GM23338 (cell line): Measurements from ENCODE around the gene CXCR5. TPM values are rescaled to one million over a fixed set of nuclear protein-coding genes. Genes with fewer than 3 reads are reported as not detected.

ENCODE experiments used
- ATAC-seq: fragments of 200-7000 bp; cut with Tn5 transposase; 3 replicates; pipeline ENCODE4 v1.9.1; 2020
- DNase-seq: peaks from one replicate; pipeline ENCODE4 v3.0.0-alpha.2; 2015; ENCODE audit warnings: low spot score
- H2AFZ ChIP-seq: fragments of 200-600 bp; sonication (generic); 2 replicates; pipeline ENCODE4 v1.8.0; 2016; ENCODE audit warnings: antibody characterized with exemption, mild to moderate bottlenecking, moderate library complexity
- H3F3A ChIP-seq: fragments of 200-600 bp; sonication (generic); replicated peaks from 2 replicates; pipeline ENCODE4 v1.8.0; 2017; ENCODE audit warnings: antibody characterized with exemption, mixed run types, low read depth
- H3K27ac ChIP-seq: fragments of 200-600 bp; sonication (generic); 2 replicates; pipeline ENCODE4 v1.6.1; 2016; ENCODE audit warnings: low read depth
- H3K27me3 ChIP-seq: fragments of 200-600 bp; sonication (generic); 2 replicates; pipeline ENCODE4 v1.8.0; 2016; ENCODE audit warnings: mild to moderate bottlenecking, mixed run types, moderate library complexity; ENCODE audit not compliant: insufficient read depth
- H3K36me3 ChIP-seq: fragments of 200-600 bp; sonication (generic); 2 replicates; pipeline ENCODE4 v1.8.0; 2016; ENCODE audit warnings: mild to moderate bottlenecking; ENCODE audit not compliant: insufficient read depth
- H3K4me1 ChIP-seq: fragments of 200-600 bp; sonication (generic); 2 replicates; pipeline ENCODE4 v1.8.0; 2016; ENCODE audit warnings: mild to moderate bottlenecking, moderate library complexity; ENCODE audit not compliant: insufficient read depth
- H3K4me2 ChIP-seq: fragments of 200-600 bp; sonication (generic); 2 replicates; pipeline ENCODE4 v1.7.1; 2017; ENCODE audit warnings: mixed run types
- H3K4me3 ChIP-seq: fragments of 200-600 bp; sonication (generic); 2 replicates; pipeline ENCODE4 v1.6.1; 2016; ENCODE audit warnings: mixed run types
- H3K79me2 ChIP-seq: fragments of 200-600 bp; sonication (generic); replicated peaks from 2 replicates; pipeline ENCODE4 v1.8.0; 2017; ENCODE audit warnings: mild to moderate bottlenecking; ENCODE audit not compliant: insufficient read depth
- H3K9me2 ChIP-seq: fragments of 200-600 bp; sonication (generic); 2 replicates; pipeline ENCODE4 v1.8.0; 2017; ENCODE audit not compliant: insufficient read depth
- H4K20me1 ChIP-seq: fragments of 200-600 bp; sonication (generic); replicated peaks from 2 replicates; pipeline ENCODE4 v1.8.0; 2017; ENCODE audit warnings: mild to moderate bottlenecking; ENCODE audit not compliant: insufficient read depth
- H3K27ac Mint-ChIP-seq: 2 replicates; pipeline ENCODE4 v1.8.0; 2020; ENCODE audit warnings: inconsistent platforms, mild to moderate bottlenecking, moderate library complexity, mixed read lengths
- H3K27me3 Mint-ChIP-seq: 3 replicates; pipeline ENCODE4 v1.8.0; 2022; ENCODE audit warnings: low read depth, mild to moderate bottlenecking, moderate library complexity, mixed read lengths, inconsistent platforms; ENCODE audit not compliant: insufficient read depth, poor library complexity
- H3K36me3 Mint-ChIP-seq: 3 replicates; pipeline ENCODE4 v1.8.0; 2021; ENCODE audit warnings: low read depth, mild to moderate bottlenecking, inconsistent platforms, moderate library complexity, mixed read lengths
- H3K4me1 Mint-ChIP-seq: 3 replicates; pipeline ENCODE4 v1.8.0; 2020; ENCODE audit warnings: mild to moderate bottlenecking, inconsistent platforms, mixed read lengths
- H3K4me3 Mint-ChIP-seq: 3 replicates; pipeline ENCODE4 v1.8.0; 2021; ENCODE audit warnings: moderate library complexity, mild to moderate bottlenecking, inconsistent platforms, mixed read lengths
- H3K9me3 Mint-ChIP-seq: 3 replicates; pipeline ENCODE4 v1.8.0; 2020; ENCODE audit warnings: moderate library complexity, mild to moderate bottlenecking, inconsistent platforms, mixed read lengths
- CREB1 ChIP-seq: fragments of 250-450 bp; sonication (Bioruptor Pico); IDR thresholded peaks from 2 replicates; pipeline ENCODE4 v1.5.0; 2020; ENCODE audit warnings: low read depth, mild to moderate bottlenecking, moderate library complexity
- CTCF ChIP-seq, 2 experiments: fragments of 200-600 bp in 1 of 2; sonication (generic) in 1 of 2; conservative IDR thresholded peaks; 2 replicates each; pipeline versions ENCODE4 v1.5.1 to v1.6.1; 2016 to 2017; ENCODE audit warnings: antibody characterized with exemption in 2 of 2, low read depth in 2 of 2, mild to moderate bottlenecking in 2 of 2, moderate library complexity in 1 of 2
- EZH2 ChIP-seq: fragments of 200-600 bp; sonication (generic); IDR thresholded peaks from one replicate; pipeline ENCODE4 v1.8.0; 2017; ENCODE audit warnings: antibody characterized with exemption, mild to moderate bottlenecking, low read depth; ENCODE audit not compliant: unreplicated experiment
- EZH2phosphoT487 ChIP-seq: fragments of 200-600 bp; sonication (generic); IDR thresholded peaks from one replicate; pipeline ENCODE4 v1.8.1; 2018; ENCODE audit warnings: antibody characterized with exemption; ENCODE audit not compliant: unreplicated experiment
- JUNB ChIP-seq: IDR thresholded peaks from one replicate; pipeline ENCODE4 v1.6.1; 2016; ENCODE audit warnings: antibody characterized with exemption; ENCODE audit not compliant: unreplicated experiment
- NANOG ChIP-seq: IDR thresholded peaks from 2 replicates; pipeline ENCODE4 v1.6.1; 2016; ENCODE audit warnings: antibody characterized with exemption, borderline replicate concordance
- STAT1 ChIP-seq: IDR thresholded peaks from one replicate; pipeline ENCODE4 v1.6.1; 2016; ENCODE audit warnings: antibody characterized with exemption; ENCODE audit not compliant: unreplicated experiment
- ZNF114 ChIP-seq: fragments of 250-450 bp; sonication (Bioruptor Pico); IDR thresholded peaks from 2 replicates; pipeline ENCODE4 v1.5.0; 2020; ENCODE audit warnings: mild to moderate bottlenecking, moderate library complexity
- ZNF331 ChIP-seq: fragments of 250-450 bp; sonication (Bioruptor Pico); IDR thresholded peaks from 2 replicates; pipeline ENCODE4 v1.5.0; 2020; ENCODE audit warnings: low read depth, mild to moderate bottlenecking, moderate library complexity
- polyA plus RNA-seq: library from polyadenylated mRNA; unstranded; fragments of >200 nt; fragmentation: Nextera tagmentation; extraction: Ambion mirVana; gene quantifications from 2 replicates; pipeline ENCODE4 v1.2.1, GENCODE V29; 2016
- total RNA-seq: library from RNA; depleted of rRNA; stranded (reverse); fragments of >200 nt; shearing (Covaris generic); gene quantifications from 2 replicates; pipeline ENCODE4 v1.2.3, GENCODE V29; 2014
- TF ChIP-seq, protein P1 (sequence below): IDR thresholded peaks from one replicate; pipeline ENCODE4 v1.6.1; 2018; ENCODE audit warnings: antibody characterized with exemption; ENCODE audit not compliant: unreplicated experiment
- TF ChIP-seq, protein P2 (sequence below): IDR thresholded peaks from 2 replicates; pipeline ENCODE4 v1.6.1; 2016; ENCODE audit warnings: antibody characterized with exemption

Gene CXCR5
- total and polyA plus RNA-seq, 2 experiments from 2014 or later = 0.18 TPM; not detected in 1

- H4K20me1 ChIP-seq = no peaks in the 10 kb centered on the region
- Mint-ChIP-seq H3K27ac (no peak overlapping the region), H3K4me1 (peaks cover 6% of the 10 kb centered on the region), H3K9me3 (no peaks in the 10 kb centered on the region), H3K36me3 (no peaks in the 10 kb centered on the region; the same call in 2 of the 3 replicates), H3K27me3 (peaks cover 9% of the 10 kb centered on the region), H3K4me3 (no peak overlapping the region)
- H3K9me2 ChIP-seq = no peaks in the 10 kb centered on the region
- ATAC-seq = no peak
- no peak overlapping the region for H3K4me2 ChIP-seq
- H3F3A ChIP-seq = no peaks in the 10 kb centered on the region
- H2AFZ ChIP-seq = peak overlapping the region; percentile 91
- DNase-seq = no peak
- H3K4me3 ChIP-seq = no peak overlapping the region
- no peak overlapping the region for H3K27ac ChIP-seq
- no peaks in the 10 kb centered on the region for H3K79me2 ChIP-seq
- TF ChIP-seq CTCF (conservative IDR thresholded peaks at IDR 0.05; ENCODE audit: low read depth in 2 of 2) (no peak), EZH2 (no peak), NANOG (no peak), JUNB (no peak), EZH2phosphoT487 (no peak), ZNF331 (no peak), ZNF114 (no peak)
- TF ChIP-seq, protein P1, sequence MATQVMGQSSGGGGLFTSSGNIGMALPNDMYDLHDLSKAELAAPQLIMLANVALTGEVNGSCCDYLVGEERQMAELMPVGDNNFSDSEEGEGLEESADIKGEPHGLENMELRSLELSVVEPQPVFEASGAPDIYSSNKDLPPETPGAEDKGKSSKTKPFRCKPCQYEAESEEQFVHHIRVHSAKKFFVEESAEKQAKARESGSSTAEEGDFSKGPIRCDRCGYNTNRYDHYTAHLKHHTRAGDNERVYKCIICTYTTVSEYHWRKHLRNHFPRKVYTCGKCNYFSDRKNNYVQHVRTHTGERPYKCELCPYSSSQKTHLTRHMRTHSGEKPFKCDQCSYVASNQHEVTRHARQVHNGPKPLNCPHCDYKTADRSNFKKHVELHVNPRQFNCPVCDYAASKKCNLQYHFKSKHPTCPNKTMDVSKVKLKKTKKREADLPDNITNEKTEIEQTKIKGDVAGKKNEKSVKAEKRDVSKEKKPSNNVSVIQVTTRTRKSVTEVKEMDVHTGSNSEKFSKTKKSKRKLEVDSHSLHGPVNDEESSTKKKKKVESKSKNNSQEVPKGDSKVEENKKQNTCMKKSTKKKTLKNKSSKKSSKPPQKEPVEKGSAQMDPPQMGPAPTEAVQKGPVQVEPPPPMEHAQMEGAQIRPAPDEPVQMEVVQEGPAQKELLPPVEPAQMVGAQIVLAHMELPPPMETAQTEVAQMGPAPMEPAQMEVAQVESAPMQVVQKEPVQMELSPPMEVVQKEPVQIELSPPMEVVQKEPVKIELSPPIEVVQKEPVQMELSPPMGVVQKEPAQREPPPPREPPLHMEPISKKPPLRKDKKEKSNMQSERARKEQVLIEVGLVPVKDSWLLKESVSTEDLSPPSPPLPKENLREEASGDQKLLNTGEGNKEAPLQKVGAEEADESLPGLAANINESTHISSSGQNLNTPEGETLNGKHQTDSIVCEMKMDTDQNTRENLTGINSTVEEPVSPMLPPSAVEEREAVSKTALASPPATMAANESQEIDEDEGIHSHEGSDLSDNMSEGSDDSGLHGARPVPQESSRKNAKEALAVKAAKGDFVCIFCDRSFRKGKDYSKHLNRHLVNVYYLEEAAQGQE = no peak
- H3K4me1 ChIP-seq = peaks cover 3% of the 10 kb centered on the region; the same call in 1 of the 2 replicates
- no peaks in the 10 kb centered on the region for H3K36me3 ChIP-seq
- no peaks in the 10 kb centered on the region for H3K27me3 ChIP-seq
Observed at GRCh38 chr11:118841469-118842242, 42.0 kb upstream of the CXCR5 start.

DNA sequence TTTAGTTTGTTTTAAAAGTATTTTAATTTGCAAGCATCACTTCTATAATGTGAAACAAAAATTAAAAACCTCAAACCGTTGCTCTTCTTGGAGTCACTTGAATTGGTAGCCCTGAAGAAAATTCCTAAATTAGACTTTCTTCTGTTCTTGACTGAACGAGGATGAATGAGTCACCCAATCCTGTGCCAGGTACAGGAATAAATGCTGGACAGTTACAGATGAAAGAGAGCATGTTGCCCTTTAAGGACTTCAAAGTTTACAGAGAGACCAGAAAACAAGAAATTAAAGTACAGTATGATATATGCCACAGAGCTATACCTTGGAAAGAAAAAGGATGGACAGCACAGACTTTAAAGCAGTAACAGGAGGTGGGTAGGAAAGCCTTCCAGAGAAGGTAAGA lies 41.3 kb upstream of the CXCR5 start:
- ATAC-seq = no peak
- TF ChIP-seq EZH2phosphoT487 (no peak), CTCF (conservative IDR thresholded peaks at IDR 0.05; ENCODE audit: low read depth in 2 of 2) (no peak), NANOG (no peak), ZNF331 (no peak), JUNB (no peak), STAT1 (no peak), CREB1 (CRISPR knock-in tag) (no peak), ZNF114 (no peak)
- TF ChIP-seq, protein P2, sequence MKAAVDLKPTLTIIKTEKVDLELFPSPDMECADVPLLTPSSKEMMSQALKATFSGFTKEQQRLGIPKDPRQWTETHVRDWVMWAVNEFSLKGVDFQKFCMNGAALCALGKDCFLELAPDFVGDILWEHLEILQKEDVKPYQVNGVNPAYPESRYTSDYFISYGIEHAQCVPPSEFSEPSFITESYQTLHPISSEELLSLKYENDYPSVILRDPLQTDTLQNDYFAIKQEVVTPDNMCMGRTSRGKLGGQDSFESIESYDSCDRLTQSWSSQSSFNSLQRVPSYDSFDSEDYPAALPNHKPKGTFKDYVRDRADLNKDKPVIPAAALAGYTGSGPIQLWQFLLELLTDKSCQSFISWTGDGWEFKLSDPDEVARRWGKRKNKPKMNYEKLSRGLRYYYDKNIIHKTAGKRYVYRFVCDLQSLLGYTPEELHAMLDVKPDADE = no peak

More for the DNA sequence above, 41.3 kb upstream of the CXCR5 start:
- Histone ChIP-seq H2AFZ (no peak overlapping the region), H3K4me1 (peaks cover 4% of the 10 kb centered on the region; the same call in 1 of the 2 replicates), H3F3A (no peaks in the 10 kb centered on the region), H3K36me3 (no peaks in the 10 kb centered on the region), H3K4me2 (no peak overlapping the region), H3K79me2 (no peaks in the 10 kb centered on the region), H3K4me3 (no peak overlapping the region), H4K20me1 (no peaks in the 10 kb centered on the region), H3K9me2 (no peaks in the 10 kb centered on the region), H3K27ac (no peak overlapping the region), H3K27me3 (no peaks in the 10 kb centered on the region)
- no peaks in the 10 kb centered on the region; the same call in 2 of the 3 replicates for H3K36me3 Mint-ChIP-seq
- H3K27me3 Mint-ChIP-seq = peaks cover 10% of the 10 kb centered on the region
- no peak overlapping the region for H3K27ac Mint-ChIP-seq
- no peaks in the 10 kb centered on the region for H3K9me3 Mint-ChIP-seq
- H3K4me1 Mint-ChIP-seq = peaks cover 6% of the 10 kb centered on the region
- no peak for DNase-seq
- H3K4me3 Mint-ChIP-seq = no peak overlapping the region
